AG09319 (cell line): ENCODE data around the gene NIPAL3.

Source experiments
- DNase-seq: peaks from one replicate; pipeline ENCODE4 v3.0.0-alpha.2; 2010; ENCODE audit warnings: low read depth; ENCODE audit errors: extremely low read depth
- TF ChIP-seq, protein P1 (sequence below): IDR thresholded peaks from 2 replicates; pipeline ENCODE4 v1.5.1; 2011; ENCODE audit warnings: low read depth, mild to moderate bottlenecking, inconsistent platforms, low read length, moderate library complexity

The NIPAL3 gene

DNA sequence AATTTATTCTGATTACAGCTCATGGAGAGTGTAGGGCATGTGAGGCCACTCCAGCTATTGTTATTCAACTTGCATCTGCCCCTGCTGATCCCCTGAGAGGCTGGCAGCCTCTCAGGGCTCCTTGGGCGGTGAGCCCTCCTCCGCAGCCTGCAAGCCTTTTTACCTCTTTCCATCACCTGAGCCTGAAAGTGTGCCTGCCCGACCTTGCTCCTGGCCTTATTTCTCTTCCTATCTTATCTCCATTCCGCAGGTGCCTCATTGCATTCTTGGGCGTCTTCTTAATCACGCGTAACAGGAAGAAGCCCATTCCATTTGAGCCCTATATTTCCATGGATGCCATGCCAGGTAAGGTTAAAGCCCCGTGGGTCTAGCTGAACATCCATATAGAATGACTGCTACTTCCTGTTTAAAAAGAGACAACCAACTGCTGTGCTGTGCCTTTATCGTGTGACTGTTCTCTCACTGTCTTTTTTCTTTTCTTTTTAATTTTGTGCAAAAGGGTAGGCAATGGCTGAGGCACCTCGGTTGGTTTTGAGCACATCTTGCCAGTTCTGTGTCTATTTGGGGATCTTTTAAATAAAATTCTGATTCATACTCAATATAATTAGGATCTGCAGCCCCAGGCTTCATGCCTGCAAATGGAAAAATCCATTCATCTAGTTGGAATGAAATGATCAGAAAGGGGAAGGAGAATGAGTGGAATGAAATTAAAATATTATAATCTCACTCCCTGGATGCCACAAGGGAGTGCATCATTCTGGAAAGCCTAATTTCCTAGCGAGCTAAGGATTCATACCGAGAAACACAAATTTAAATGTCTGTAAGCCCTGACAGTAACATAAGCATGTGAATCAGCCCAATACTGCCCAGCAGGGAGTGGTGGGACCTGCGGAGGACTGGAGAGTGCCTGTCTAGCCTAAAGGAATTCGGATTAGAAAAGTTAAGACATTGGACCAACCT is 48.5 kb downstream of the NIPAL3 start:
- DNase-seq = no peak
- TF ChIP-seq, protein P1, sequence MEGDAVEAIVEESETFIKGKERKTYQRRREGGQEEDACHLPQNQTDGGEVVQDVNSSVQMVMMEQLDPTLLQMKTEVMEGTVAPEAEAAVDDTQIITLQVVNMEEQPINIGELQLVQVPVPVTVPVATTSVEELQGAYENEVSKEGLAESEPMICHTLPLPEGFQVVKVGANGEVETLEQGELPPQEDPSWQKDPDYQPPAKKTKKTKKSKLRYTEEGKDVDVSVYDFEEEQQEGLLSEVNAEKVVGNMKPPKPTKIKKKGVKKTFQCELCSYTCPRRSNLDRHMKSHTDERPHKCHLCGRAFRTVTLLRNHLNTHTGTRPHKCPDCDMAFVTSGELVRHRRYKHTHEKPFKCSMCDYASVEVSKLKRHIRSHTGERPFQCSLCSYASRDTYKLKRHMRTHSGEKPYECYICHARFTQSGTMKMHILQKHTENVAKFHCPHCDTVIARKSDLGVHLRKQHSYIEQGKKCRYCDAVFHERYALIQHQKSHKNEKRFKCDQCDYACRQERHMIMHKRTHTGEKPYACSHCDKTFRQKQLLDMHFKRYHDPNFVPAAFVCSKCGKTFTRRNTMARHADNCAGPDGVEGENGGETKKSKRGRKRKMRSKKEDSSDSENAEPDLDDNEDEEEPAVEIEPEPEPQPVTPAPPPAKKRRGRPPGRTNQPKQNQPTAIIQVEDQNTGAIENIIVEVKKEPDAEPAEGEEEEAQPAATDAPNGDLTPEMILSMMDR = no peak

DNA sequence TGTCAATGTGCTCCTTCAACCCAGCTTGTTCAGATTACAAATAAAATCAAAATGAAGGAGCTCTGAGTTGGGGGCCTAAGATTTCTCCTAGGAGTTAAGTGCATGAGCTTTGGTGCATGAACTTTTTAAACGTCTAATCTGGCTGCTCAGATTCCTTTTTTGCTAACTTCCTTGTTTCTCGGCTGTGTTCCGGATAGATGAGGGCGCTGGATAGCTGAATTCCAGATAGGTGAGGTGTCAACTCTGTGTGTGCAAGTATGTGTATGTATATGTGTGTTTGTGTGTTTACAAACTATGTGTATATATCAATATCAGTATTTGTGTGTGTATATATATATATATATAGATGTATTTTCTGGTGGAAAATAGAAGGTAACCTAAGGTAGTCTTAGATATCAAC is 49.5 kb downstream of the NIPAL3 start:
- TF ChIP-seq, protein P1 = no peak

DNA sequence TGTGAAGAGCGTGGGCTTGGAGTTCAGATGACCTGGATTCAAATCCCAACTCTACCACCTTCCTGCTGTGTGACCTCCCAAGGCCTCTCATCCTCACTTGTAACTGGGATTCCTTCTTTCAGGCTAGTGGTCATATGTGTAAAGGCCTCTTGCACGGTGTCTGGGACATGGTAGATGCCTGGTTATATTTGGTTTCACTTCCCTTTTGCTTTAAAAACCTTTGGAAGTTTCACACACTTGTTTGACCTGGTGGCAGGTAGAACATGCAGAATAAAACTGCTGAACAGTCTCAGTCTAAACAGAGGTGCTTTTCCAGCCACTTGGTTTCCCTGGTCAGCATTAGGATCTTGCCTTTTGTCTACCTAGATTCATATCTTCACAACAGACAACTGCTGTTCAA is 50.0 kb downstream of the NIPAL3 start:
- DNase-seq = no peak
- TF ChIP-seq, protein P1 = no peak

More for the DNA sequence above, 49.5 kb downstream of the NIPAL3 start:
- DNase-seq = no peak

- TF ChIP-seq, protein P1 = no peak
- no peak for DNase-seq
These were observed 53.2 kb downstream of the NIPAL3 start for GRCh38 chr1:24468685-24469316.

DNA sequence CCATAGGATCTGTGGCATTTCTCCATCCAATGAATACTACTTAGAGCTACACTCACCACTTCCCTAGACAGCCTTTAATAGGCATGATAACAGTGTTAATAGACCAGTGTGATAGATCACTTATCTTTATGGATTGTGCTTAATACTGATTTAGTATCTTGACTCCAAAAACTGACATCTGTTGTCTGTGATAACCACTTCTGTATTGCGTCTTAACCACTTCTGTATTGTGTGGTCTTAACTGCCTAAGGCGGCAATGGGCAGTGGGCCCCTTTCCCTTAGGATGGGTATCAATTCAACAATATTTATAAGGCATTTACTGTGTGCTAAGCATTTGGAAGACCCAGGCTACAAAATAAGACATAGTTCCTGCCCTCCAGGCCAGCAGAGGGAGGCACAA is 55.0 kb downstream of the NIPAL3 start:
- no peak for DNase-seq
- TF ChIP-seq, protein P1 = no peak

DNA sequence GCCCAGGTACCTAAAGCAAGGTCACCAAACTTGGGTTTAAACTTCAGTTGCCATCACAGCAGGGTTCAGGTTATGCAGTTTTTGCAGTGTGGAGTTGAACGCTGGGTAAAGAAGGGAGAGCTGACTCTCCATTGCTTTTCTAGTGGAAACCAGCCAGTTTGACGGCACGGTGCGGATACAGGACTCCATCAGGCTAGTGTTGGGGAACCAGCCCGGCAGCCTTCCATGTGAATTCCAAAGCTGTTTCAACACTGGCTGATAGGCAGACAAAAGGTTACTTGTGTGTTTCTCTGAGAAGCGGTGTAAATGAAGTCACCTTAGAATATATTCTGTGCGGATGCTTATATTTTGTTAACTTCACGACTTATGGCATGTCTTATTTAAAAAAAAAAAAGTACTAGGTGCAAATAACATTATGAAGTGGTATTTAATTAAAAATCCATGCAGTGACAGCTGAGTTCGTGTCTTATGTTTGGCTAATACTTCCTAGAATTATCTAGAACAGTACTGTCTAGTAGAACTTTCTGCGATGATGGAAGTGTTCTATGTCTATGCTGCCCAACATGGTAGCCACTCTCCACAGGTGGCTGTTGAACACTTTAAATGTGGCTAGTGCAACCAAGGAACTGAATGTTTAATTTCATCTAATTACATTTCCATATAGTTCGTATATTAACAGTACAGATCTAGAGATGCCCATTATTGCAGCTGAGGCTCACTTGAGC is 57.1 kb downstream of the NIPAL3 start:
- DNase-seq = no peak
- TF ChIP-seq, protein P1 = no peak

DNA sequence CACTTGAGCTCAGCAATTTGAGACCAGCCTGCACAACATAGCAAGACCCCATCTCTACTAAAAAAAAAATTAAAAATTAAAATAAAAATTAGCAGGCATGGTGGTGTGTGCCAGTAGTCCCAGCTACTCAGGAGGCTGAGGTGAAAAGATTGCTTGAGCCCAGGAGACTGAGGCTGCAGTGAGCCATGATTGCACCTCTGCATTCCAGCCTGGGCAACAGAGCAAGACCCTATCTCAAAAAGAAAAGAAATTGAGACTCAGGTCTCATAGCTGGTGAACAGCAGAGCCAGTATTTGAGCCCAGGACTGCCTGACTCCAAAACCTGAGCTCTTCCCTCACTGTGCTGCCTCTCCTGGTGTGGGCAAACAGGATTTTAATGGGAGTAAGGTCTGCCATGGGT is 58.6 kb downstream of the NIPAL3 start:
- TF ChIP-seq, protein P1 = no peak
- no peak for DNase-seq
